GM19035 (cell line): ENCODE results near the gene PEX1.
"Not testable (repeated sequence)": the region's sequence is repeated elsewhere in the genome, so short reads cannot be mapped to it uniquely, and the experiment has no call there.

Experiments used
- ATAC-seq: cut with Tn5 transposase; IDR thresholded peaks from one replicate; pipeline ENCODE4 v1.9.1; 2021; ENCODE audit not compliant: unreplicated experiment

The PEX1 gene

GRCh38 chr7:92506363-92506762 is 22.0 kb downstream of the PEX1 start:
- no peak for ATAC-seq

- ATAC-seq: no peak
Measured at GRCh38 chr7:92504563-92504962, 23.8 kb downstream of the PEX1 start.

- ATAC-seq: no peak
Measured at GRCh38 chr7:92503767-92504166, 24.6 kb downstream of the PEX1 start.

GRCh38 chr7:92498557-92498956 is 29.8 kb downstream of the PEX1 start:
- ATAC-seq: no peak

- no peak for ATAC-seq
Measured at GRCh38 chr7:92496876-92497275, 31.4 kb downstream of the PEX1 start.

DNA sequence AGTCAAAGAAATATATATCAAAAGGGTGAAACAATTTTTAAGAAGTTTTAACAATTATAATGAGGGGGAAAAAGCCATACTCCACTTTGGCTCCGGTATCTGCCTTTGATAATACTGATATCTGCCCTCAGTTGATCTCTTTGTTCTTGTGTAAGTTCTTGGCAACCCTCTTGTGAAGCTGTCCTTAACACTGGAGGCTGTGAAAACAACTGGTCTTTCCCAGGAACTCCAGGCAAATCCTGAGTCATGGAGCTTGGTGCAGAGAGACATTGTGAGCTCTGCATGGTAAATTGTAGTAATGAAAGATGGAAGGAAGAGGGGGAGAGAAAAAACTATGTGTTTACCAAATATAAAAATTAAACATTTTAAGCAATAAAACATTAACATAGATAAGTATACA is 38.7 kb downstream of the PEX1 start:
- ATAC-seq: no peak

DNA sequence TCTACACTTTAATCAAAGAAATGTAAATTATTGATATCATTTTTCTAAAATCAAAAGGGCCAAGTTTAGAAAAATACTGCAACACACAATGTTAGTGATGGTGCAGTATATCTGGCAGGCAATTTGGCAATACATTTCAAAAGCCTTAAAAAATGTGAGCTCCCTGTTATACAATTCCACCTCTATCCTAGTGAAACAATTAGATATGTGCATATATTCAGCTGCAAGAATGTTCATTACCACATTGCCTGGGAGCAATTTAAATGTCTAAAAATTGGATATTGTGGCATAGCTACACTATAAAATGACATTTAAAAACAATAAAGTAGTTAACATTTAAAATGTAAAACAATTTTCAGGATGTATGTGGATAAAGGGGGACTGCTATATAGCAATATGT is 40.5 kb downstream of the PEX1 start:
- ATAC-seq: no peak

- no peak for ATAC-seq
Measured at GRCh38 chr7:92485974-92486373, 42.3 kb downstream of the PEX1 start.

DNA sequence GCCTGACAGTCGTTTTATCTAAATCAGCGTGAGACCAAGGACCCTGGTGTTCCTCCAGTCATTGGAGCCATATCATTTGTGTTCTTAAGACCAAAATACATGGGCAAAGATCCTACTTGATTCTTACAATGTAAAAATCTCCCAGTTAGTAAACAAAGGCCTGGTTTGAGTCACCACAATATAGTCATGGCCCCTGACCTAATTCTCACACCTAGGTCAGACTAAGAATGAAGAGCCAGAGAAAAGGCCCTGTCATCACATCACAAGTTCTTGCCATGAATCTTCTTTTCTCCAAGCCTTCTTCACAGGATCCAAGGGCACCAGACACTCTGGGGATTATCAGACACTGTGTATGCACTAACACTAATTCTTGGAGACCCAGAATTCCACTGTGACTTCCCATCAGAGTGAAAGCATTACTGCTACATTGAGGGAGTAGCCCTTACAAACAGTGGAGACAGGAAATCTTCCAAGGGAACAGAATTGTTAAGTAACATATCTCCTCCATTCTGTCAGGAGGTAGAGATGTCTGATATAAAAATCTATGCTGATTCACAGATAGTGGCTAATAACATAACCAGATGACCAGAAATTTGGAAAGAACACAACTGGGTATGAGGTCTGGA is 42.9 kb downstream of the PEX1 start:
- no peak for ATAC-seq

DNA sequence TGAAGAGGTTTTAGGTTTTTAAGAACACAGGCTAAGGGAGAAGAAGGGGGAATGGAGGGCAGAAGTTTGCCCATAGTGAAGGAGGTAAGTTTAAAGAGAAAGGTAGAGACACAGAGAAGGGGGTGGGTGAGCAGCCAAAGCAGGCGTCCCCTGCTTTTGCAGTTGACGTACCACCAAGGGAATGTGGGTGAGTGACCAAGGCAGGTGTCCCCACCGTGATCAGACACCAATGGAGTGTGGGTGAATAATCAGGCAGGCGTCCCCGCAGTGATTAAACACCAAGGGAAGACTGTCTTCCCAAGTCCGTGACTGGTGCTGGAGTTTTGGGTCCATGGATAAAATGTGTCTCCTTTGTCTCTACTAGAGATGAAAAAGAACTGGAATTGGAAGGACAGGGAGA is 44.1 kb downstream of the PEX1 start:
- ATAC-seq: not testable (repeated sequence)

GRCh38 chr7:92483624-92484023 is 44.7 kb downstream of the PEX1 start:
- not testable (repeated sequence) for ATAC-seq

GRCh38 chr7:92479146-92479545 is 49.2 kb downstream of the PEX1 start:
- not testable (repeated sequence) for ATAC-seq

GRCh38 chr7:92478711-92479110 is 49.6 kb downstream of the PEX1 start:
- ATAC-seq: no peak

- no peak for ATAC-seq
Measured at GRCh38 chr7:92478095-92478494, 50.2 kb downstream of the PEX1 start.

GRCh38 chr7:92477681-92478080 is 50.6 kb downstream of the PEX1 start, which contains the start of gene ERVW-1:
Gene ERVW-1, minus strand, starts transcription at chr7:92477946. Its CDS starts 7,565 bp downstream, at chr7:92470381.
- not testable (repeated sequence) for ATAC-seq

- not testable (repeated sequence) for ATAC-seq
Measured at GRCh38 chr7:92475851-92476590, 52.3 kb downstream of the PEX1 start.

- ATAC-seq: not testable (repeated sequence)
Measured at GRCh38 chr7:92475261-92475770, 53.0 kb downstream of the PEX1 start.

DNA sequence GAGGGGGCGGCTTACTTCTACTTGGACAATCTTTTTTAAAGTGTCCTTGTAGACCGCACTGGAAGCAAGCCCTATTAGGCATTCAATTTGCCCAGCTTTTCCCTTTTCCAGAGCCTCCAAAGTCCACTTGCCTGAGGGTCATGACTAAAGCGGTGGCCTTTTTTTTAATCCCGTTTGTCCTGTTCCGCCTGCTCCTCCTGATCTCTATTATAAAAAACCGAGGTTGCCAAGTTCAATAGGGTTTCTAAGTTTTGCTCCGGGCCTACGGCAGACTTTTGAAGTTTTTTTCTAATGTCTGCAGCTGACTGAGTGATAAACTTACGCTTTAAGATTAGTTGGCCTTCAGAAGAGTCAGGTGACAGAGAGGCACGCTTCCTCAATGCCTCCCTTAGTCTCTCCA is 54.3 kb downstream of the PEX1 start:
- not testable (repeated sequence) for ATAC-seq

GRCh38 chr7:92468589-92468988 is 59.7 kb downstream of the PEX1 start:
- not testable (repeated sequence) for ATAC-seq

- no peak for ATAC-seq
Measured at GRCh38 chr7:92466682-92467081, 61.6 kb downstream of the PEX1 start.

GRCh38 chr7:92464515-92464914 is 63.8 kb downstream of the PEX1 start:
- ATAC-seq: no peak

DNA sequence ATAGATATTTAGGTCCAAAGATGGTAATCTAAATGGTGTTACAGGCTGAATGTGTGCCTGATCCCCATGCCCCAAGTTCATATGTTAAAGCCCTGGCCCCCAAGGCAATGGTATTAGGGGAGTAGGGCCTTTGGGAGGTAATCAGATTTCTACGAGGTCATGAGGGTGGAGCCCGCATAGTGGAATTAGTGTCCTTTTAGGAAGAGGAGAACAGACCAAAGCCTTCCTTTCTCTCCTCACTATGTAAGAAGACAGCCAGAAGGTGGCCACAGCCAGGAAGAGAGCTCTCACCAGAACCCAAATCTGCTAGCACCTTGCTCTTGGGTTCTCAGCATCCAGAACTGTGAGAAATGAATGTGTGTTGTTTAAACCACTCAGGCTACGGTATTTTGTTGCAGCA is 65.8 kb downstream of the PEX1 start:
- no peak for ATAC-seq
